ENCODE measurements around the gene VWA2. TPM values are rescaled to one million over a fixed set of nuclear protein-coding genes. Genes with fewer than 3 reads are reported as not detected.

The VWA2 gene
- total RNA-seq, 1 donor from 2014 or later: 10.6 TPM

- ATAC-seq (no peak), DNase-seq (no peak)
- Histone ChIP-seq H3K4me3 (no peak overlapping the region), H3K27me3 (ENCODE audit: low read depth) (no peaks in the 10 kb centered on the region), H3K9me3 (no peaks in the 10 kb centered on the region), H3K4me1 (no peaks in the 10 kb centered on the region), H3K36me3 (no peaks in the 10 kb centered on the region), H3K27ac (no peak overlapping the region)
- intact Hi-C loops (cut with DNase I): no loop called here
- no peak for TF ChIP-seq CTCF (IDR thresholded peaks at IDR 0.05)
Measured at GRCh38 chr10:114322344-114322743, 83.3 kb downstream of the VWA2 start.

DNA sequence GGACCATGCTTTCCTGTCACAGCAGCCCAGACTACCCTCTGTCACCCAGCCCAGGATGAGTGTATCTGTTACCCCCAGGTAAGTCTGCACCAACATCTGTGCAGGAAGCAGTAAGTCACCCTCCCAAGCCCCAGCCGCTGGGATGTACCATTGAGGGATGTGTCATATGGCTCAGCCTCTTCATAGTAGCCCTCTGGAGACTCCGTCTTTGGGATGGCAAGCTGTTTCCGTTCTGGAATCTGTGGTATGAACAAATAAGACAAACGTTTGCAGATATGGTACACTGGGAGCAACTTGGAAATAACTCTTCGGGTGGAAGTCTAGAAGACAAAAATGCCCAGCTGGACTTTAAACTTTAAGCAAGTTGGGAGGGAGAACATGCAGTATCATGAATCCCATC, 84.0 kb downstream of the VWA2 start:
- intact Hi-C loops (cut with DNase I): no loop called here
- H3K27ac ChIP-seq: no peak overlapping the region
- no peak for TF ChIP-seq CTCF (IDR thresholded peaks at IDR 0.05)

DNA sequence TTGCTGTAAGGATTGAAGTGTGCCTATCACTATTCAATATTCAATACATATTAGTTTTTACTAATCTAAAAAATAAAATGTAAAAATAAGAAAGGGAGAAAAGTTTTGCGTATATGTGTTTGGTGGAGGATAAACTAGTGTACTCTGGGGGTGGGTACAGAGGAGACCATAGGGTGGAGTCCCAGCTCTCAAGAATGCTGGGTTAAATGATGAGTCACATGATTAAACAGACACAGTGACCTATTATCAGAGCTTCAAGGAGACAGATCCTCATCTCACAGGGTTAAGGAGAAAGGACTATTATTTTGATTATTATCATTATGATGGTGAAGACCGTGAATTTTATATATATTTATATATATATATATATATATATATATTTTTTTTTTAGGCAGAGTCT, 87.7 kb downstream of the VWA2 start:
- Histone ChIP-seq H3K4me3 (no peak overlapping the region), H3K4me1 (no peaks in the 10 kb centered on the region), H3K9me3 (no peaks in the 10 kb centered on the region), H3K27me3 (ENCODE audit: low read depth) (no peaks in the 10 kb centered on the region), H3K36me3 (no peaks in the 10 kb centered on the region), H3K27ac (no peak overlapping the region)
- TF ChIP-seq CTCF (IDR thresholded peaks at IDR 0.05): no peak
- DNase-seq (no peak), ATAC-seq (no peak)
- intact Hi-C loops (cut with DNase I): no loop called here

More for the DNA sequence above, 84.0 kb downstream of the VWA2 start:
- Histone ChIP-seq H3K36me3 (no peaks in the 10 kb centered on the region), H3K4me3 (no peak overlapping the region), H3K27me3 (ENCODE audit: low read depth) (no peaks in the 10 kb centered on the region), H3K9me3 (no peaks in the 10 kb centered on the region), H3K4me1 (no peaks in the 10 kb centered on the region)
- no peak for DNase-seq
- ATAC-seq: no peak

- ATAC-seq: no peak
- H3K4me3 ChIP-seq: no peak overlapping the region
- H3K27ac ChIP-seq: no peak overlapping the region
- no peak for DNase-seq
- no peaks in the 10 kb centered on the region for H3K4me1 ChIP-seq
- no peaks in the 10 kb centered on the region for H3K27me3 ChIP-seq (ENCODE audit: low read depth)
- H3K36me3 ChIP-seq: no peaks in the 10 kb centered on the region
- no peaks in the 10 kb centered on the region for H3K9me3 ChIP-seq
- no peak for TF ChIP-seq CTCF (IDR thresholded peaks at IDR 0.05)
- intact Hi-C loops (cut with DNase I): no loop called here
Measured at GRCh38 chr10:114327537-114328440, 88.7 kb downstream of the VWA2 start.

GRCh38 chr10:114328441-114328812, 89.4 kb downstream of the VWA2 start:
- no peaks in the 10 kb centered on the region for H3K4me1 ChIP-seq
- H3K9me3 ChIP-seq: no peaks in the 10 kb centered on the region
- ATAC-seq: no peak
- no peak for DNase-seq
- no peaks in the 10 kb centered on the region for H3K36me3 ChIP-seq
- intact Hi-C loops (cut with DNase I): no loop called here
- no peak overlapping the region for H3K4me3 ChIP-seq
- no peaks in the 10 kb centered on the region for H3K27me3 ChIP-seq (ENCODE audit: low read depth)
- H3K27ac ChIP-seq: no peak overlapping the region
- TF ChIP-seq CTCF (IDR thresholded peaks at IDR 0.05): no peak
